Measurements from ENCODE around the gene SYCP3. TPM values are rescaled to one million over a fixed set of nuclear protein-coding genes. Genes with fewer than 3 reads are reported as not detected.
"Not testable (repeated sequence)": the region's sequence is repeated elsewhere in the genome, so short reads cannot be mapped to it uniquely, and the experiment has no call there.

The SYCP3 gene
- total RNA-seq, 1 donor from 2014 or later, result not detected

DNA sequence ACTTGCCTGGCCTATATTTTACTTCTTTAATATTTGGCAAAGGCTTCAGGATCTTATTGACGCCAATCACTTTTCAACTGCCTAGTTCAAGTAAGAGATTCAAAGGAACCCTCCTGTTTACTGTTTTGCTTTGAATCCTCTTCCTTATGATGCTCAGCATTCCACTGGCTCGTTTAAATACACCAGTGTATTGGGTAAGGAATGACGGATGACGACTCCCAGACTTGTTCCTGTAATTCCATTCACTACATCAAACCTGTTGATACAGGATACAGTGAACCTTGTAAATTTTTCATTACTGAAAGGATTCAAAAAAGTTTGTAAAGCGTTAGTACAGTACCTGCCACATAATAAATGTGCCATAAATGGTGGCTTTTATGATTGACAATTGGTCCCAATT is 1.7 kb upstream of the SYCP3 start:
- no peaks in the 10 kb centered on the region for H3K27me3 Mint-ChIP-seq (ENCODE audit: low read depth, unreplicated experiment)
- Histone ChIP-seq H3K9me3 (ENCODE audit: insufficient read depth, low read depth, low read length) (no peaks in the 10 kb centered on the region), H3K27me3 (ENCODE audit: insufficient read depth, low read length) (no peaks in the 10 kb centered on the region), H3K4me2 (ENCODE audit: low read length) (no peak overlapping the region), H4K20me1 (ENCODE audit: insufficient read depth, low read length) (no peaks in the 10 kb centered on the region), H3K4me1 (ENCODE audit: insufficient read depth, low read length) (no peaks in the 10 kb centered on the region), H3K36me3 (ENCODE audit: insufficient read depth, low read length) (peaks cover 3% of the 10 kb centered on the region), H3K4me3 (ENCODE audit: insufficient read depth, low read depth, low read length) (no peak overlapping the region), H3K9ac (ENCODE audit: low read length) (no peak overlapping the region), H3K79me2 (ENCODE audit: insufficient read depth, low read length) (no peaks in the 10 kb centered on the region), H3K27ac (ENCODE audit: low read depth, low read length) (no peak overlapping the region), H2AFZ (ENCODE audit: low read depth, low read length) (no peak overlapping the region)
- H3K27ac Mint-ChIP-seq (ENCODE audit: unreplicated experiment), result no peak overlapping the region
- no peak for TF ChIP-seq EZH2 (IDR thresholded peaks at IDR 0.05; ENCODE audit: insufficient read depth, low read length)
- TF ChIP-seq, protein P1, sequence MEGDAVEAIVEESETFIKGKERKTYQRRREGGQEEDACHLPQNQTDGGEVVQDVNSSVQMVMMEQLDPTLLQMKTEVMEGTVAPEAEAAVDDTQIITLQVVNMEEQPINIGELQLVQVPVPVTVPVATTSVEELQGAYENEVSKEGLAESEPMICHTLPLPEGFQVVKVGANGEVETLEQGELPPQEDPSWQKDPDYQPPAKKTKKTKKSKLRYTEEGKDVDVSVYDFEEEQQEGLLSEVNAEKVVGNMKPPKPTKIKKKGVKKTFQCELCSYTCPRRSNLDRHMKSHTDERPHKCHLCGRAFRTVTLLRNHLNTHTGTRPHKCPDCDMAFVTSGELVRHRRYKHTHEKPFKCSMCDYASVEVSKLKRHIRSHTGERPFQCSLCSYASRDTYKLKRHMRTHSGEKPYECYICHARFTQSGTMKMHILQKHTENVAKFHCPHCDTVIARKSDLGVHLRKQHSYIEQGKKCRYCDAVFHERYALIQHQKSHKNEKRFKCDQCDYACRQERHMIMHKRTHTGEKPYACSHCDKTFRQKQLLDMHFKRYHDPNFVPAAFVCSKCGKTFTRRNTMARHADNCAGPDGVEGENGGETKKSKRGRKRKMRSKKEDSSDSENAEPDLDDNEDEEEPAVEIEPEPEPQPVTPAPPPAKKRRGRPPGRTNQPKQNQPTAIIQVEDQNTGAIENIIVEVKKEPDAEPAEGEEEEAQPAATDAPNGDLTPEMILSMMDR (IDR thresholded peaks at IDR 0.05; ENCODE audit: insufficient read depth, low read depth, low read length), result no peak
- FAIRE-seq (no peak), DNase-seq (ENCODE audit: low read depth) (no peak)
- H3K36me3 Mint-ChIP-seq (ENCODE audit: low read depth, unreplicated experiment), result peaks cover 5% of the 10 kb centered on the region
- no peaks in the 10 kb centered on the region for H3K9me3 Mint-ChIP-seq (ENCODE audit: unreplicated experiment)
- H3K4me1 Mint-ChIP-seq (ENCODE audit: low read depth, unreplicated experiment), result peaks cover 3% of the 10 kb centered on the region
- H3K4me3 Mint-ChIP-seq (ENCODE audit: unreplicated experiment), result no peak overlapping the region

DNA sequence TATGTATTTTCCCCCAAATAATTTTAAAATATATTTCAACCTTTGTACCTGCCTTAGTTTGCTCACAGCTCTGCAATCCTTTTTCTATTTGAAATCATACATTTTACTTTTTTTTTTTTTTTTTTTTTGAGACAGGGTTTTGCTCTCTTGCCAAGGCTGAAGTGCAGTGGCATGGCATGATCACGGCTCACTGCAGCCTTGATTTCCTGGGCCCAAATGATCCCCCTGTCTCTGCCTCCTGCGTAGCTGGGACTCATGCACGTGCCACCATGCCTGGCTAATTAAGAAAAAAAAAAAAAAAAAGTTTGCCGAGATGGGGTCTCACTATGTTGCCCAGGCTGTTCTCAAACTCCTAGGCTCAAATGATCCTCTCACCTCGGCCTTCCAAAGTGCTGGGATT is 1.3 kb upstream of the SYCP3 start:
- Mint-ChIP-seq H3K27me3 (ENCODE audit: low read depth, unreplicated experiment) (no peaks in the 10 kb centered on the region), H3K4me3 (ENCODE audit: unreplicated experiment) (no peak overlapping the region), H3K9me3 (ENCODE audit: unreplicated experiment) (no peaks in the 10 kb centered on the region), H3K36me3 (ENCODE audit: low read depth, unreplicated experiment) (peaks cover 5% of the 10 kb centered on the region), H3K27ac (ENCODE audit: unreplicated experiment) (no peak overlapping the region), H3K4me1 (ENCODE audit: low read depth, unreplicated experiment) (peaks cover 2% of the 10 kb centered on the region)
- no peaks in the 10 kb centered on the region for H3K9me3 ChIP-seq (ENCODE audit: insufficient read depth, low read depth, low read length)
- H2AFZ ChIP-seq (ENCODE audit: low read depth, low read length), result no peak overlapping the region
- H4K20me1 ChIP-seq (ENCODE audit: insufficient read depth, low read length), result no peaks in the 10 kb centered on the region
- no peak for TF ChIP-seq EZH2 (IDR thresholded peaks at IDR 0.05; ENCODE audit: insufficient read depth, low read length)
- TF ChIP-seq, protein P1 (IDR thresholded peaks at IDR 0.05; ENCODE audit: insufficient read depth, low read depth, low read length), result no peak
- peaks cover 3% of the 10 kb centered on the region for H3K36me3 ChIP-seq (ENCODE audit: insufficient read depth, low read length)
- H3K27me3 ChIP-seq (ENCODE audit: insufficient read depth, low read length), result no peaks in the 10 kb centered on the region
- no peak overlapping the region for H3K9ac ChIP-seq (ENCODE audit: low read length)
- DNase-seq (ENCODE audit: low read depth) (no peak), FAIRE-seq (no peak)
- H3K27ac ChIP-seq (ENCODE audit: low read depth, low read length), result no peak overlapping the region
- H3K4me2 ChIP-seq (ENCODE audit: low read length), result no peak overlapping the region
- H3K4me1 ChIP-seq (ENCODE audit: insufficient read depth, low read length), result no peaks in the 10 kb centered on the region
- no peak overlapping the region for H3K4me3 ChIP-seq (ENCODE audit: insufficient read depth, low read depth, low read length)
- H3K79me2 ChIP-seq (ENCODE audit: insufficient read depth, low read length), result no peaks in the 10 kb centered on the region

DNA sequence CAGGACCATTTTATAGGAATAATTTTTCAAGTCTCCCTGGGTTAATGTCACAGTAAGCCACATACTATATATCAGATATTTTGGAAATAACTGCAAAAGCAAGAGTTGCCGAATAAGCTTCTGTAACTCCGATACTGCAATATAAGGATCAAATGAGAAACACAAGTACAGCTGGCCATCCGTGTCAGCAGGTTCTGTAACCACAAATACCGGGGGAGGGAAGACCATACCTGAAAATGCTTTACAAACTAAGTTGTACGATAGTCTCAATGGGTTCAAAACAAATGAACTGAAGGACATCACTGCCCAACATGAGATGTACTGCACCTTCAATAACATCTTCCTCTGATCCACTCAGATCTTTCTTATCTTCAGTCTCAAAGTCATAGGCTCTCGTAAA is 1.8 kb downstream of the SYCP3 start:
- no peaks in the 10 kb centered on the region for H3K9me3 Mint-ChIP-seq (ENCODE audit: unreplicated experiment)
- Histone ChIP-seq H4K20me1 (ENCODE audit: insufficient read depth, low read length) (no peaks in the 10 kb centered on the region), H3K9me3 (ENCODE audit: insufficient read depth, low read depth, low read length) (no peaks in the 10 kb centered on the region), H3K4me3 (ENCODE audit: insufficient read depth, low read depth, low read length) (no peak overlapping the region), H3K4me2 (ENCODE audit: low read length) (no peak overlapping the region), H3K27me3 (ENCODE audit: insufficient read depth, low read length) (no peaks in the 10 kb centered on the region), H3K4me1 (ENCODE audit: insufficient read depth, low read length) (no peaks in the 10 kb centered on the region), H2AFZ (ENCODE audit: low read depth, low read length) (no peak overlapping the region), H3K27ac (ENCODE audit: low read depth, low read length) (no peak overlapping the region), H3K9ac (ENCODE audit: low read length) (no peak overlapping the region), H3K79me2 (ENCODE audit: insufficient read depth, low read length) (no peaks in the 10 kb centered on the region), H3K36me3 (ENCODE audit: insufficient read depth, low read length) (no peaks in the 10 kb centered on the region)
- DNase-seq (ENCODE audit: low read depth) (no peak), FAIRE-seq (no peak)
- H3K4me1 Mint-ChIP-seq (ENCODE audit: low read depth, unreplicated experiment), result no peaks in the 10 kb centered on the region
- TF ChIP-seq, protein P1 (IDR thresholded peaks at IDR 0.05; ENCODE audit: insufficient read depth, low read depth, low read length), result no peak
- TF ChIP-seq EZH2 (IDR thresholded peaks at IDR 0.05; ENCODE audit: insufficient read depth, low read length), result no peak
- peaks cover 2% of the 10 kb centered on the region for H3K36me3 Mint-ChIP-seq (ENCODE audit: low read depth, unreplicated experiment)
- no peak overlapping the region for H3K27ac Mint-ChIP-seq (ENCODE audit: unreplicated experiment)
- no peak overlapping the region for H3K4me3 Mint-ChIP-seq (ENCODE audit: unreplicated experiment)
- no peaks in the 10 kb centered on the region for H3K27me3 Mint-ChIP-seq (ENCODE audit: low read depth, unreplicated experiment)

DNA sequence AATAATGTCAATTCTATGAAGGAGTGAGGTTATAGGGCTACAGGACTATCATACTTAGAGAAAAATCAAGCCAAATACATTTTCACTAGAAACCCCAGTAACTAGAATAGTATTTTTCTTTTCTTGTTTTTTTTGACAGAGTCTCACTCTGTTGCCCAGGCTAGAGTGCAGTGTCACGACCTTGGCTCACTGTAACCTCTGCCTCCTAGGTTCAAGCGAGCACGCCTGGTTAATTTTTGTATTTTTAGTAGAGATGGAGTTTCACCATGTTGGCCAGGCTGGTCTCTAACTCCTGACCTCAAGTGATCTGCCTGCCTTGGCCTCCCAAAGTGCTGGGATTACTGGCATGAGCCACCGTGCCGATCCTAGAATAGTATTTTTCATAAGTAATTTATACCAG is 4.8 kb downstream of the SYCP3 start:
- DNase-seq (ENCODE audit: low read depth); H3K4me1 Mint-ChIP-seq (ENCODE audit: low read depth, unreplicated experiment); H3K27ac Mint-ChIP-seq (ENCODE audit: unreplicated experiment); H4K20me1 ChIP-seq (ENCODE audit: insufficient read depth, low read length); H3K4me3 Mint-ChIP-seq (ENCODE audit: unreplicated experiment); H2AFZ ChIP-seq (ENCODE audit: low read depth, low read length); FAIRE-seq; H3K79me2 ChIP-seq (ENCODE audit: insufficient read depth, low read length); H3K4me1 ChIP-seq (ENCODE audit: insufficient read depth, low read length); H3K36me3 ChIP-seq (ENCODE audit: insufficient read depth, low read length); H3K36me3 Mint-ChIP-seq (ENCODE audit: low read depth, unreplicated experiment); H3K27me3 ChIP-seq (ENCODE audit: insufficient read depth, low read length); H3K9ac ChIP-seq (ENCODE audit: low read length); H3K27me3 Mint-ChIP-seq (ENCODE audit: low read depth, unreplicated experiment); H3K9me3 Mint-ChIP-seq (ENCODE audit: unreplicated experiment); H3K9me3 ChIP-seq (ENCODE audit: insufficient read depth, low read depth, low read length); H3K27ac ChIP-seq (ENCODE audit: low read depth, low read length); H3K4me3 ChIP-seq (ENCODE audit: insufficient read depth, low read depth, low read length); H3K4me2 ChIP-seq (ENCODE audit: low read length): not testable (repeated sequence)

Measured in astrocyte (in vitro differentiated cells and primary cell).